IPS-18a (cell line): ENCODE results near the gene PPDPF.
"Not testable (repeated sequence)": the region's sequence is repeated elsewhere in the genome, so short reads cannot be mapped to it uniquely, and the experiment has no call there.

ENCODE experiments used
- H3K27ac ChIP-seq: one replicate; pipeline ENCODE4 v1.5.1; 2013; ENCODE audit warnings: low read length
- H3K27me3 ChIP-seq: one replicate; pipeline ENCODE4 v1.6.1; 2013; ENCODE audit warnings: mild to moderate bottlenecking, low read length; ENCODE audit not compliant: control insufficient read depth, insufficient read depth
- H3K36me3 ChIP-seq: one replicate; pipeline ENCODE4 v1.6.1; 2013; ENCODE audit warnings: low read depth, low read length; ENCODE audit not compliant: control insufficient read depth
- H3K4me1 ChIP-seq: one replicate; pipeline ENCODE4 v1.6.1; 2013; ENCODE audit warnings: low read depth, low read length; ENCODE audit not compliant: control insufficient read depth
- H3K4me3 ChIP-seq: one replicate; pipeline ENCODE4 v1.5.1; 2013; ENCODE audit warnings: low read length
- H3K9ac ChIP-seq: one replicate; pipeline ENCODE4 v1.6.1; 2013; ENCODE audit warnings: mild to moderate bottlenecking, low read length, moderate library complexity
- H3K9me3 ChIP-seq: one replicate; pipeline ENCODE4 v1.6.1; 2013; ENCODE audit warnings: low read depth, low read length; ENCODE audit not compliant: control insufficient read depth

The PPDPF gene

GRCh38 chr20:63553251-63553932 is 32.8 kb downstream of the PPDPF start:
- Histone ChIP-seq H3K4me3 (peak overlapping the region; percentile 84), H3K4me1 (peaks cover 10% of the 10 kb centered on the region), H3K9ac (peak overlapping the region; percentile 62), H3K36me3 (no peaks in the 10 kb centered on the region), H3K9me3 (no peaks in the 10 kb centered on the region), H3K27me3 (peaks cover 7% of the 10 kb centered on the region), H3K27ac (no peak overlapping the region)

DNA sequence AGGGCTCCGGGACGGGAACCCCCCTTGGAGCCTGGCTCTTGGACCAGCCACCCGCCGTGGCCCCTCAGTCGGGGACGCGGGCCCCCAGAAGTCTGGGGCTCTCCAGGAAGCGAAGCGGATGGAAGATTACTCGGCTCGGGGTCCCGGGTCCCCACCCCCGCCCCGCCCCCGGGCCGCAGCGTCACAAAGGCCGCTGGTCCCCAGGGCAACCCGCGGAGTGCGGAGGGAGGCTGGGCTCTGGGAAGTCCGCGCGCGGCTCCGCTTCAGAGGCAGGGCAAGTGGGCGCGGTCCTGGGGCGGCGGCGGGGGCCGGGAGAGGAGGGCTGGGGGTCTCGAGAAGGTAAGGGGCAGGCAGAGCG is 33.3 kb downstream of the PPDPF start, which contains the start of gene FNDC11:
Gene FNDC11 (plus strand): TSS at position 227 of the 358 bp plus-strand sequence. CDS start 1,505 bp downstream, outside the sequence.
- Histone ChIP-seq H3K4me3 (peak within 1 kb of the TSS; percentile 84), H3K36me3 (no peaks in the 10 kb centered on the region), H3K4me1 (peaks cover 10% of the 10 kb centered on the region), H3K27me3 (peaks cover 7% of the 10 kb centered on the region), H3K9ac (peak within 1 kb of the TSS; percentile 62), H3K27ac (no peak within 1 kb of the TSS), H3K9me3 (no peaks in the 10 kb centered on the region)

- H3K4me3 ChIP-seq: peak overlapping the region; percentile 84
- peaks cover 7% of the 10 kb centered on the region for H3K27me3 ChIP-seq
- H3K9ac ChIP-seq: peak overlapping the region; percentile 12
- no peaks in the 10 kb centered on the region for H3K36me3 ChIP-seq
- H3K27ac ChIP-seq: no peak overlapping the region
- H3K9me3 ChIP-seq: no peaks in the 10 kb centered on the region
- H3K4me1 ChIP-seq: peaks cover 10% of the 10 kb centered on the region
Measured at GRCh38 chr20:63554361-63555278, 34.1 kb downstream of the PPDPF start.

DNA sequence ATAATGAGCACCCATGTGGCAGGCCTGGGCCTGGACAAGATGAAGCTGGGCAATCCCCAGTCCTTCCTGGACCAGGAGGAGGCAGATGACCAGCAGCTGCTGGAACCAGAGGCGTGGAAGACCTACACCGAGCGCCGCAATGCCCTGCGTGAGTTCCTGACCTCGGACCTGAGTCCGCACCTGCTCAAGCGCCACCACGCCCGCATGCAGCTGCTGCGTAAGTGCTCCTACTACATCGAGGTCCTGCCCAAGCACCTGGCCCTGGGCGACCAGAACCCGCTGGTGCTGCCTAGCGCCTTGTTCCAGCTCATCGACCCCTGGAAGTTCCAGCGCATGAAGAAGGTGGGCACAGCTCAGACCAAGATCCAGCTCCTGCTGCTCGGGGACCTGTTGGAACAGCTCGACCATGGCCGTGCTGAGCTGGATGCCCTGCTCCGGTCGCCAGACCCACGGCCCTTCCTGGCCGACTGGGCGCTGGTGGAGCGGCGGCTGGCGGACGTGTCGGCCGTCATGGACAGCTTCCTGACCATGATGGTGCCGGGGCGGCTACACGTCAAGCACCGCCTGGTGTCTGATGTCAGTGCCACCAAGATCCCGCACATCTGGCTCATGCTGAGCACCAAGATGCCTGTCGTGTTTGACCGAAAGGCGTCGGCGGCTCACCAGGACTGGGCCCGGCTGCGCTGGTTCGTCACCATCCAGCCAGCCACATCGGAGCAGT is 35.3 kb downstream of the PPDPF start:
- peaks cover 10% of the 10 kb centered on the region for H3K4me1 ChIP-seq
- H3K9ac ChIP-seq: no peak overlapping the region

DNA sequence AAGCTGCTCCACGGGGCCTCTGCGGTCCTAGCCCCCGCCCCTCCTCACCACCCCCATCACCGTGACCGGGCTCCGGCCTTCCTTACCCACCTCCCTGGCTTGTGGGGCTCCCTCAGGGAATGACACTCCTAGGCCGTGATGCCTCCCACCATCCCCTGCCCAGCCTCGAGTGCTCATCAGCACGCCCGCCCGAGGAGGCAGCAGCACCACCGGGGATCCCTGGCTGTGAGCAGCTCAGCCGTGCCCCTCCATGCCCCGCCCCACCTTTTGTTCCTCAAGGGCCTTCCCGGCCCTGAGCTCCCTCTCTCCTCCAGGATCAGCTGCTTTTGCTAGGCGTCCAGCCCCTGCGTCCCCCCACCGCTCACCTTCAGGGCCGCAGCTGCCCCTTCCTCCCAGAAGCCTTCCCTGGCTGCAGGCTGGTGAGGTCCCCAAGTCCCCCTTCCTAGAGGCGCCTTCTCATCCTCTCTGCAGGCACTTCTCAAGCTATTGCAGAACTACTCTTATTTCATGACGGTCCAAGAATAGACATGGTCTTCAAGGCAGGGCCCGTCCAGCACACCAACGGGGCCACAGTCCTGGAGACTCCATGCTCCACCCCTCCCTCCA is 36.4 kb downstream of the PPDPF start:
- H3K36me3 ChIP-seq: no peaks in the 10 kb centered on the region
- no peak overlapping the region for H3K4me3 ChIP-seq
- H3K27ac ChIP-seq: no peak overlapping the region
- peaks cover 7% of the 10 kb centered on the region for H3K27me3 ChIP-seq
- no peak overlapping the region for H3K9ac ChIP-seq
- H3K9me3 ChIP-seq: no peaks in the 10 kb centered on the region
- peaks cover 10% of the 10 kb centered on the region for H3K4me1 ChIP-seq

More for the DNA sequence above, 35.3 kb downstream of the PPDPF start:
- no peak overlapping the region for H3K27ac ChIP-seq
- H3K4me3 ChIP-seq: no peak overlapping the region
- H3K36me3 ChIP-seq: no peaks in the 10 kb centered on the region
- H3K27me3 ChIP-seq: peaks cover 7% of the 10 kb centered on the region
- H3K9me3 ChIP-seq: no peaks in the 10 kb centered on the region

GRCh38 chr20:63557481-63557891 is 36.9 kb downstream of the PPDPF start:
- Histone ChIP-seq H3K27me3 (peaks cover 7% of the 10 kb centered on the region), H3K9me3 (no peaks in the 10 kb centered on the region), H3K4me3 (no peak overlapping the region), H3K9ac (no peak overlapping the region), H3K27ac (no peak overlapping the region), H3K36me3 (no peaks in the 10 kb centered on the region), H3K4me1 (peaks cover 7% of the 10 kb centered on the region)

GRCh38 chr20:63558804-63559484 is 38.4 kb downstream of the PPDPF start:
- no peak overlapping the region for H3K9ac ChIP-seq
- no peak overlapping the region for H3K27ac ChIP-seq
- H3K4me3 ChIP-seq: no peak overlapping the region
- no peaks in the 10 kb centered on the region for H3K36me3 ChIP-seq
- H3K27me3 ChIP-seq: peaks cover 7% of the 10 kb centered on the region
- H3K4me1 ChIP-seq: no peaks in the 10 kb centered on the region
- no peaks in the 10 kb centered on the region for H3K9me3 ChIP-seq

DNA sequence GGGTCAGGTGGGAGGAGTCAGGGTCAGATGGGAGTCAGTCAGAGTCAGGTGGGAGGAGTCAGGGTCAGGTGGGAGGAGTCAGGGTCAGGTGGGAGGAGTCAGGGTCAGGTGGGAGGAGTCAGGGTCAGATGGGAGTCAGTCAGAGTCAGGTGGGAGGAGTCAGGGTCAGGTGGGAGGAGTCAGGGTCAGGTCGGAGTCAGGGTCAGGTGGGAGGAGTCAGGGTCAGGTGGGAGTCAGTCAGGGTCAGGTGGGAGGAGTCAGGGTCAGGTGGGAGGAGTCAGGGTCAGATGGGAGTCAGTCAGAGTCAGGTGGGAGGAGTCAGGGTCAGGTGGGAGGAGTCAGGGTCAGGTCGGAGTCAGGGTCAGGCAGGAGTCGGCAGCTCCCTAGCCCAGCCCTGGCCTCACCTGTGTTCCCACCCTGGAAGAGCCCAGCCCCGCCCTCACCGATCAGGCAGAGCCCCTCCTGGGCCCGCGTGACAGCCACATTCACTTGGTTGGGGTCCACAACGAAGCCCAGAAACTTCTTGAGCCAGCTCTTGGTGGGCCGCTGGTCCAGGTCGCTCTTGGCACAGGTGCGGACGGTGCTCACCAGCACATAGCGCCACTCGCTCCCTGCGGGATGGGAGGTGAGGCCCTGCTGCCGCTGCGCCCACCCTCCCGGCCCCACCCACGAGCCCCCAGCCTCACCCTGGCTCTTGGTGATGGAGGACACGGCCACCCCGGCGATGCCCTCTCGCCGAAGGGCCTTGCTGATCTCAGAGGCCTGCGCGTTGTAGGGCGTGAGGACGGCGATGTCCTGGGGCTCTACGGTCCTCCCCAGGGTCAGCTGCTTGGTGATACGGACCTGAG is 39.1 kb downstream of the PPDPF start:
- H3K27ac ChIP-seq, H3K27me3 ChIP-seq, H3K4me1 ChIP-seq, H3K36me3 ChIP-seq, H3K4me3 ChIP-seq, H3K9me3 ChIP-seq, H3K9ac ChIP-seq: not testable (repeated sequence)

GRCh38 chr20:63560333-63560805 is 39.8 kb downstream of the PPDPF start:
- no peak overlapping the region for H3K9ac ChIP-seq
- no peaks in the 10 kb centered on the region for H3K9me3 ChIP-seq
- H3K4me1 ChIP-seq: no peaks in the 10 kb centered on the region
- no peak overlapping the region for H3K27ac ChIP-seq
- H3K27me3 ChIP-seq: no peaks in the 10 kb centered on the region
- no peaks in the 10 kb centered on the region for H3K36me3 ChIP-seq
- no peak overlapping the region for H3K4me3 ChIP-seq
